Smooth muscle cell (in vitro differentiated cells): ENCODE measurements around the gene SYDE1. TPM values are rescaled to one million over a fixed set of nuclear protein-coding genes. Genes with fewer than 3 reads are reported as not detected.

Experiments
- DNase-seq: peaks from one replicate; lab custom pipeline; 2025; ENCODE audit not compliant: unreplicated experiment; lab: John Stamatoyannopoulos, UW
- H2AFZ ChIP-seq: fragments of 200-600 bp; sonication (generic); 2 replicates; pipeline ENCODE4 v1.6.0; 2016; ENCODE audit warnings: antibody characterized with exemption, low read depth, mild to moderate bottlenecking
- H3F3A ChIP-seq: fragments of 200-600 bp; sonication (generic); 2 replicates; pipeline ENCODE4 v1.6.0; 2017; ENCODE audit warnings: antibody characterized with exemption, low read depth
- H3K27ac ChIP-seq: fragments of 200-600 bp; sonication (generic); 2 replicates; pipeline ENCODE4 v1.5.1; 2016; ENCODE audit warnings: low read depth, mild to moderate bottlenecking
- H3K27me3 ChIP-seq: fragments of 200-600 bp; sonication (generic); 2 replicates; pipeline ENCODE4 v1.6.1; 2016; ENCODE audit warnings: low read depth, mild to moderate bottlenecking
- H3K36me3 ChIP-seq: fragments of 200-600 bp; sonication (generic); 2 replicates; pipeline ENCODE4 v1.5.1; 2016; ENCODE audit warnings: low read depth
- H3K4me1 ChIP-seq: fragments of 200-600 bp; sonication (generic); 2 replicates; pipeline ENCODE4 v1.5.1; 2016; ENCODE audit warnings: low read depth
- H3K4me2 ChIP-seq: fragments of 200-600 bp; sonication (generic); 2 replicates; pipeline ENCODE4 v1.6.0; 2016; ENCODE audit warnings: mild to moderate bottlenecking
- H3K4me3 ChIP-seq: fragments of 200-600 bp; sonication (generic); 2 replicates; pipeline ENCODE4 v1.5.1; 2016; ENCODE audit warnings: mild to moderate bottlenecking
- H3K79me2 ChIP-seq: fragments of 200-600 bp; sonication (generic); 2 replicates; pipeline ENCODE4 v1.6.0; 2016; ENCODE audit warnings: low read depth, mild to moderate bottlenecking
- H3K9ac ChIP-seq: fragments of 200-600 bp; sonication (generic); 2 replicates; pipeline ENCODE4 v1.6.0; 2016; ENCODE audit warnings: low read depth
- H3K9me3 ChIP-seq: fragments of 200-600 bp; sonication (generic); replicated peaks from 2 replicates; pipeline ENCODE4 v1.5.1; 2016; ENCODE audit warnings: low read depth
- H4K20me1 ChIP-seq: fragments of 200-600 bp; sonication (generic); 2 replicates; pipeline ENCODE4 v1.6.0; 2016; ENCODE audit warnings: low read depth
- CTCF ChIP-seq: fragments of 200-600 bp; sonication (generic); IDR thresholded peaks from 2 replicates; pipeline ENCODE4 v1.5.1; 2017; ENCODE audit warnings: borderline replicate concordance, mild to moderate bottlenecking, antibody characterized with exemption; ENCODE audit not compliant: insufficient read depth, poor library complexity, severe bottlenecking
- WGBS: methylation state at CpG from one replicate; pipeline ENCODE4 v1.1.7; 2016; ENCODE audit warnings: low lambda C conversion rate; 5-methylcytosine and 5-hydroxymethylcytosine counted together
- polyA plus RNA-seq: library from polyadenylated mRNA; unstranded; fragments of >200 nt; fragmentation: Nextera tagmentation; extraction: Ambion mirVana; gene quantifications from 2 replicates; pipeline ENCODE4 v1.2.1, GENCODE V29; 2016
- total RNA-seq: library from RNA; depleted of rRNA; stranded (reverse); fragments of >200 nt; gene quantifications from 2 replicates; pipeline ENCODE4 v1.2.3, GENCODE V29; 2014

Gene SYDE1
- total and polyA plus RNA-seq, 2 experiments from 2014 or later, result 39.3 to 51.6 TPM

DNA sequence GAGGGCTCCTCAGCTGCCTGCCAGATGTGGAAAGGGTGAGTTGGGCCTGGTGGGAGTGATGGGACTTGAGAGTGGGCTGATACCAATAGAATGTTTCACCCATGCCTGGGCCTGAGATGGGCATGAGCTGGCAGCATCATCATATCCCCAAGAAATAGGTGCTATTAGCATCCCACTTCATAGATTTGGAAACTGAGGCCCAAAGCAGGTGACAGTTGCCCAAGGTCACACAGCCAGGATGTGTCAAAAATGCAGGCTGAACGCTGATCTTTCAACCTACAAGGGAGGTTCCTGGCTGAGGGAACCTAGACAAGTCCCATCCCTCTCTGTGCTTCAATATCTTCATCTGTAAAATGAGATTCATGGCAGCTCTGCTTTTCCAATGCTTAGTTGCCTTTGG, 4.6 kb downstream of the SYDE1 start:
- no peak for TF ChIP-seq CTCF
- no peaks in the 10 kb centered on the region for H3K36me3 ChIP-seq
- peaks cover 15% of the 10 kb centered on the region for H4K20me1 ChIP-seq
- H2AFZ ChIP-seq, result no peak overlapping the region
- no peak overlapping the region for H3K4me2 ChIP-seq
- peaks cover 25% of the 10 kb centered on the region for H3K79me2 ChIP-seq
- H3K9me3 ChIP-seq, result no peaks in the 10 kb centered on the region
- no peak overlapping the region for H3K4me3 ChIP-seq
- no peak for DNase-seq
- no peak overlapping the region for H3K9ac ChIP-seq
- no peaks in the 10 kb centered on the region for H3K27me3 ChIP-seq
- peaks cover 6% of the 10 kb centered on the region for H3K4me1 ChIP-seq
- no peak overlapping the region for H3K27ac ChIP-seq
- H3F3A ChIP-seq, result peaks cover 19% of the 10 kb centered on the region
- WGBS, result 100% methylated on average over 1 of the region's 1 CpG

DNA sequence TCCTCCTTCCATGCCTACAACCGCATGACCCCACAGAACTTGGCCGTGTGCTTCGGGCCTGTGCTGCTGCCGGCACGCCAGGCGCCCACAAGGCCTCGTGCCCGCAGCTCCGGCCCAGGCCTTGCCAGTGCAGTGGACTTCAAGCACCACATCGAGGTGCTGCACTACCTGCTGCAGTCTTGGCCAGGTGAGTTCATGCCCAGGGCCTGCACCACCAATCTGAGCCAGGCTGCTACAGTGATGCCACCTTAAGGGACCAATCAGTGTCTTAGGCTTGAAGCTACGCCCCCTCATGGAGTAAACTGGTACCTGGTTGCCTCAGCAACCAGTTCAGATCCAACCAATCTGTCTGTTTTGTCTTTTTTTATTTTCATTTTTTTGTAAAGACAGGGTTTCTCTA, 5.2 kb downstream of the SYDE1 start:
- Histone ChIP-seq H3K4me1 (peaks cover 5% of the 10 kb centered on the region), H2AFZ (no peak overlapping the region), H3K36me3 (no peaks in the 10 kb centered on the region), H3K9ac (no peak overlapping the region), H3K4me2 (no peak overlapping the region), H3F3A (peaks cover 25% of the 10 kb centered on the region), H3K27ac (no peak overlapping the region), H3K9me3 (no peaks in the 10 kb centered on the region), H4K20me1 (peaks cover 15% of the 10 kb centered on the region), H3K27me3 (no peaks in the 10 kb centered on the region), H3K4me3 (no peak overlapping the region), H3K79me2 (peaks cover 25% of the 10 kb centered on the region)
- WGBS, result 98% methylated on average over 11 of the region's 11 CpGs
- DNase-seq, result no peak
- TF ChIP-seq CTCF, result no peak

DNA sequence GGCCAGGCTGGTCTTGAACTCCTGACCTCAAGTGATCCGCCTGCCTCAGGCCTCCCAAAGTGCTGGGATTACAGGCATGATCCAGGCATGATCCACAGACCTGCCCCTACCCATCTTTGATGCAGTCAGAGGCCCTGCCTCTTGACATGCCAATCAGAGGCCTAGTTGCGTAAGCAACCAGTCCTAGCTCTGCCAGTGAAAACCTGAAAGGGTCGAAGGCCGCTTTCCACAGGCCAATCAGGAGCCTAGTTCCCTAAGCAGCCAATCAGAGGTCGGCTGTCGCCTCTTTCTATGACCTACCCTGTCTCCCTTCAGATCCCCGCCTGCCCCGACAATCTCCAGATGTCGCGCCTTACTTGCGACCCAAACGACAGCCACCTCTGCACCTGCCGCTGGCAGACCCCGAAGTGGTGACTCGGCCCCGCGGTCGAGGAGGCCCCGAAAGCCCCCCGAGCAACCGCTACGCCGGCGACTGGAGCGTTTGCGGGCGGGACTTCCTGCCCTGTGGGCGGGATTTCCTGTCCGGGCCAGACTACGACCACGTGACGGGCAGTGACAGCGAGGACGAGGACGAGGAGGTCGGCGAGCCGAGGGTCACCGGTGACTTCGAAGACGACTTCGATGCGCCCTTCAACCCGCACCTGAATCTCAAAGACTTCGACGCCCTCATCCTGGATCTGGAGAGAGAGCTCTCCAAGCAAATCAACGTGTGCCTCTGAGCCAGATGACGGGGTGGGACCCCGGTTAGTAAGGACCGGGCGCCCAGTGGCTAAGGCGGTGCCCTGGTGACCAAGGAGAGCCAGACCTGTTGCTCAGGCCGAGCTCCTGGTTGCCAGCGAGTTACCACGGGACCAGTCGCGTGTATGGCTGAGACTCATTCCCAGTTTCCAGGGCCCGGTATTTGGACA, 6.3 kb downstream of the SYDE1 start:
- Histone ChIP-seq H3K36me3 (no peaks in the 10 kb centered on the region), H3K27me3 (no peaks in the 10 kb centered on the region)
- DNase-seq, result no peak

More for the DNA sequence above, 6.3 kb downstream of the SYDE1 start:
- H3K27ac ChIP-seq, result no peak overlapping the region
- H4K20me1 ChIP-seq, result peaks cover 15% of the 10 kb centered on the region
- TF ChIP-seq CTCF, result no peak
- peaks cover 2% of the 10 kb centered on the region for H3K4me1 ChIP-seq
- H3K9ac ChIP-seq, result no peak overlapping the region
- peaks cover 30% of the 10 kb centered on the region for H3F3A ChIP-seq
- no peaks in the 10 kb centered on the region for H3K9me3 ChIP-seq
- H3K79me2 ChIP-seq, result peaks cover 16% of the 10 kb centered on the region
- no peak overlapping the region for H3K4me2 ChIP-seq
- H2AFZ ChIP-seq, result no peak overlapping the region
- no peak overlapping the region for H3K4me3 ChIP-seq
- 97% methylated on average over 58 of the region's 58 CpGs for WGBS
